GM12874 (cell line): ENCODE results near the gene KCNK13.

ENCODE experiments used
- CTCF ChIP-seq: IDR thresholded peaks from 2 replicates; pipeline ENCODE4 v1.5.1; 2011; ENCODE audit warnings: low read depth, mild to moderate bottlenecking, control low read depth, low read length, moderate library complexity; ENCODE audit not compliant: insufficient read depth

The KCNK13 gene

GRCh38 chr14:90061685-90062126 lies at the start of gene KCNK13:
Gene KCNK13, plus strand, starts transcription at chr14:90061994. Its CDS starts 212 bp downstream, at chr14:90062206.
- TF ChIP-seq CTCF, result no peak

GRCh38 chr14:90017371-90017770 lies 44.4 kb upstream of the KCNK13 start:
- no peak for TF ChIP-seq CTCF

- no peak for TF ChIP-seq CTCF
Observed at GRCh38 chr14:90019824-90020523, 41.8 kb upstream of the KCNK13 start.

GRCh38 chr14:90023176-90023896 lies 38.5 kb upstream of the KCNK13 start:
- no peak for TF ChIP-seq CTCF

GRCh38 chr14:90024910-90025309 lies 36.9 kb upstream of the KCNK13 start:
- TF ChIP-seq CTCF, result no peak

GRCh38 chr14:90027842-90028241 lies 34.0 kb upstream of the KCNK13 start:
- TF ChIP-seq CTCF, result no peak

- TF ChIP-seq CTCF, result no peak
Observed at GRCh38 chr14:90034156-90034555, 27.6 kb upstream of the KCNK13 start.
